ENCODE results near the gene FMN2.

FMN2 gene

DNA sequence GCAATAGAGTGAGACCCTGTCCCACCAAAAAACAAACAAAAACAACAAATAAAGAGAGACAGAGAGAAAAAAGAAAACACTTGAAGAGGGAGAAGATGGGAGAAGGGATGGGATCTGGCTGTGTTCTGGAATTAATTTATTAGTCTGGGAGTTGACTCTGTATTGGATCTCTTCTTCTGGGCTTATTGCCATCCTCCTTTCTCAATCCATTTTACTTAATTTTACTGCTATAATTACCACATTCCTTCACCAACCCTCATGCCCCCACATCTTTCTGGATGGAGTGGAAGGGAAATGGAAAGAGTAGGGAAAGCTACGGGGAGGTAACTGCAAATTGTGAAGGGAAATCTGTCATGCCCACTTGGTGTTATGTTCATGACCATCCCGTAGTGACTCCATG is 42.9 kb downstream of the FMN2 start:
- TF ChIP-seq ZFX (IDR thresholded peaks at IDR 0.05) = no peak
- TF ChIP-seq, protein P1, sequence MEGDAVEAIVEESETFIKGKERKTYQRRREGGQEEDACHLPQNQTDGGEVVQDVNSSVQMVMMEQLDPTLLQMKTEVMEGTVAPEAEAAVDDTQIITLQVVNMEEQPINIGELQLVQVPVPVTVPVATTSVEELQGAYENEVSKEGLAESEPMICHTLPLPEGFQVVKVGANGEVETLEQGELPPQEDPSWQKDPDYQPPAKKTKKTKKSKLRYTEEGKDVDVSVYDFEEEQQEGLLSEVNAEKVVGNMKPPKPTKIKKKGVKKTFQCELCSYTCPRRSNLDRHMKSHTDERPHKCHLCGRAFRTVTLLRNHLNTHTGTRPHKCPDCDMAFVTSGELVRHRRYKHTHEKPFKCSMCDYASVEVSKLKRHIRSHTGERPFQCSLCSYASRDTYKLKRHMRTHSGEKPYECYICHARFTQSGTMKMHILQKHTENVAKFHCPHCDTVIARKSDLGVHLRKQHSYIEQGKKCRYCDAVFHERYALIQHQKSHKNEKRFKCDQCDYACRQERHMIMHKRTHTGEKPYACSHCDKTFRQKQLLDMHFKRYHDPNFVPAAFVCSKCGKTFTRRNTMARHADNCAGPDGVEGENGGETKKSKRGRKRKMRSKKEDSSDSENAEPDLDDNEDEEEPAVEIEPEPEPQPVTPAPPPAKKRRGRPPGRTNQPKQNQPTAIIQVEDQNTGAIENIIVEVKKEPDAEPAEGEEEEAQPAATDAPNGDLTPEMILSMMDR (conservative IDR thresholded peaks at IDR 0.05) = no peak
- no peak overlapping the region for H3K27ac ChIP-seq

DNA sequence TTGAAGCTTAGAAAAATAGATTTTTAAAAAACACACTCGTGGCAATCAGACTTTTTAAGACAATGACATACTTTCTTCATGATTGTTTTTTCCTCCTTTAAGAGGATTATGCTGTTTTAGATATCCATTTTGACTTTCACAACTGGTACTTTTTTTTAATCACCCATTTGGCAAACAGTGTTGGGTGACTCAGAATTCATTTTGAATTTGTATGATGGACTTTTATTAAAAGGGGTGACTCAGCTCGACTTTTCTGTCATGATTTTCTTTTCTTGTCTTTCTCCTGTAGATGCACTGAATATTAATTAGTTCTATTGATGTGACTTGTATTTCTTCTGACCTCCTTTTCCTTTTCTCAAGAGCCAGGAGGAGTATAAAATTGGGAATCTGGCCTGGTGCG is 44.7 kb downstream of the FMN2 start:
- H3K27ac ChIP-seq = no peak overlapping the region
- TF ChIP-seq ZFX (IDR thresholded peaks at IDR 0.05) = no peak
- TF ChIP-seq, protein P1 (conservative IDR thresholded peaks at IDR 0.05) = no peak

DNA sequence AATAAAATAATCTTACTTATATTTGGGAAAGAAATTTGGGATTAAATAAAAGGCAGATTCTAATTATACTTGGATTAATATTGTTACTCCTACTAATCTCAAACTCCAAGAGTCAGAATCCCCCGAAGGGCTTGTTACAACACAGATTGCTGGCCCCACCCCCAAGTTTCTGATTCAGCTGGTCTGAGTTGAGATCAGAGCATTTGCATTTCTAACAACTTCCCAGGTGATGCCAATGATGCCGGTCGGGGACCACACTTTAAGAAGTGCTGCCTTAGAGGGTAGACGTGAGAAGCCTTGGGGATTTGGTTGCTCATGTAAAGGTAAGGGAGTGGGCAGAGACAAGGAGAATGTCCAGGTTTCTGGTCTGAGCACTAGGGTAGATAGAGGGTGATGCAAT is 47.2 kb downstream of the FMN2 start:
- TF ChIP-seq, protein P1 (conservative IDR thresholded peaks at IDR 0.05) = no peak
- no peak for TF ChIP-seq ZFX (IDR thresholded peaks at IDR 0.05)

DNA sequence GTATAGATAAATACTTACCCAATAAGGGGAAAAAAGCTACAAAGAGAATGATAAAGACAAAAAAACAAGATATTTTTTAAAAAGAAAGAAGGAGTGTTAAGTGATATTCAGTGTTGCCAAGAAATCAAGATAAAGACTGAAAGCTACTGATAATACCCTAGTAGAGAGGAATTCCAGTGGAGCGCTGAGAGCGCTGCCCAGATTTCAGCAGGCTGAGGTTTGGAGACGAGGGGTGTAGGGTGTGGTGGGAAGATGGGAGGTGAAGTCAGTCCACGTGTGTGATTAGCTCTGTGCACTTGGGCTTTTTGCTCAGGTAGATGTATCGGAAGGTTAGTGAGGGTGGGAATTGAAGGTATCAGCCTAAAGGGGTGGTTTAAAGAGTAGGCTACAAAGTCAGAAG is 47.8 kb downstream of the FMN2 start:
- H3K27ac ChIP-seq = no peak overlapping the region
- TF ChIP-seq ZFX (IDR thresholded peaks at IDR 0.05) = no peak
- TF ChIP-seq, protein P1 (conservative IDR thresholded peaks at IDR 0.05) = no peak

More for the DNA sequence above, 47.2 kb downstream of the FMN2 start:
- no peak overlapping the region for H3K27ac ChIP-seq

DNA sequence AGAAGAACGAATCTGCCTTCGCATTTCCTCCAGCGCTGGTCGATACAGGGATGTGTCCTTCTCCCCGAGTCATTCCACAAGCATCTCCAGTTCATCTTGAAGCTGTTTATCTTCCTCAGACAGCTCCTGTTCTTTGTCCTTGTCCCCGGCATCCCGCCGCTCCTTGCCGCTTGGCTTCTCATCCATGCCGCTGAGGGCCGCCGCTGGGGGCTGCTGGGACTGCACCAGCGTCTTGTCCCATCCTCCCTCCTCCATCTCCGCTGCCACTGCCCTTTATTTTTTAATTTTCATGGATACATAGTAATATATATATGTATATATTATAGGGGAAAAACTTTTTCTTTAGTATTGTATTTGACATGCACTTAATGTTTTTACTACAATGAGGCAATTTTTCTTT is 53.4 kb downstream of the FMN2 start:
- no peak overlapping the region for H3K27ac ChIP-seq
- TF ChIP-seq, protein P1 (conservative IDR thresholded peaks at IDR 0.05) = no peak
- no peak for TF ChIP-seq ZFX (IDR thresholded peaks at IDR 0.05)

DNA sequence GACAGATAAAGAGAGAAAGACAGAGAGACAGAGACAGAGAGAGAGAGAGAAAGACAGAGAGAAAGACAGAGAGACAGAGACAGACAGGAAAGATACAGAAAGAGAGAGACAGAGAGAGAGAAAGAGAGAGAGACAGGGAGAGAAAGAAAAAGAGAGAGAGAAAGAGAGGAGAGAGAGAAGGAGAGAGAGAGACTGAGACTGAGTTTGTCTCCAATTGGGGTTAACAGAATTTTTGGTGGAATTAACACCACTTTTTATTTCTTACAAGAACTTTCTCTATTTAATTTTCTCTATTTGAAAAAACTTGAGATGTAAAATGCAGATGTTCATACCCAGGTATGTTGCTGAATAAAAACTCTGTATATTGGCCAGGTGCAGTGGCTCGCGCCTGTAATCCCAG is 56.6 kb downstream of the FMN2 start:
- TF ChIP-seq, protein P1 (conservative IDR thresholded peaks at IDR 0.05) = no peak
- no peak for TF ChIP-seq ZFX (IDR thresholded peaks at IDR 0.05)

DNA sequence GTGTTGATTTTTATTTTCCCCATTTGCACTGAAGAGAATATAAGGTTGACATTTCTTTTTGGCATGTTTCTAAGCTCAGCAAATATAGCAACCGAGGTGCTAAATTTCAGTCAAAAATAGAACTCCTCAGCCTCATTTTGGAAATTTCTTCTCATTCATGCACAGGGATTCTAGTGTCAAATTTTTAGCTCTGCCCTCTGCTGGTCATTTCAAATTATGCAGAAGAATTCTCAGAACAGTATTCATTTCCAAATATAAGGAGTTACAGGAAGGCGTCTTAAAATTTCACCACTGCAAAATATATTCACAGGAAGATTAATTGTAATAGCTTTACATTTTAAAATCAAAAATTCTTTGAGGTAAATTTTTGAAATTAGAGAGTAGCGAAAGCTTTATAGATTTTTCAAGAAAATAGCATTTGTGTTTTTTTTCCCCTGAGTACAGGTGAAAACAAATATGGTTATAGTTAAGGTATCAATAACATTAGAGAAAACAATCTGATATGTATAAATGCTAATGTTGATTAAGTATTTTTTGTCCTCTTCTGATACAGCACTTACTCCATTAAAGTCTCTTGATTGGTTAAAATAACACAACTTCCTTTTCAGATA is 57.9 kb downstream of the FMN2 start:
- TF ChIP-seq ZFX (IDR thresholded peaks at IDR 0.05) = no peak
- TF ChIP-seq, protein P1 (conservative IDR thresholded peaks at IDR 0.05) = peak; percentile 85
- H3K27ac ChIP-seq = no peak overlapping the region

More for the DNA sequence above, 56.6 kb downstream of the FMN2 start:
- no peak overlapping the region for H3K27ac ChIP-seq
